Psoas muscle (tissue), 8 donors: ENCODE data around the gene ALB. TPM values are rescaled to one million over a fixed set of nuclear protein-coding genes. Genes with fewer than 3 reads are reported as not detected.
"Not testable (repeated sequence)": the region's sequence is repeated elsewhere in the genome, so short reads cannot be mapped to it uniquely, and the experiment has no call there.

Experiments used
- ATAC-seq, 4 donors: fragments of 200-7000 bp; cut with Tn5 transposase; one replicate each; pipeline ENCODE4 v1.9.1; 2020; ENCODE audit warnings: moderate library complexity in 3 of 4, mild to moderate bottlenecking in 2 of 4
- DNase-seq, 2 donors: peaks; one replicate each; pipeline ENCODE4 v3.0.0-alpha.2; 2020
- H3K27ac ChIP-seq: fragments of 200-600 bp; one replicate; pipeline ENCODE4 v1.8.0; 2022
- H3K27me3 ChIP-seq, 3 donors: fragments of 200-600 bp in 1 of 3; one replicate each; pipeline versions ENCODE4 v1.6.1 to v1.8.0; 2013 to 2022; ENCODE audit warnings: low read length in 2 of 3, mild to moderate bottlenecking in 2 of 3, moderate library complexity in 1 of 3; ENCODE audit not compliant: insufficient read depth in 3 of 3
- H3K36me3 ChIP-seq, 2 donors: fragments of 200-600 bp in 1 of 2; one replicate each; pipeline versions ENCODE4 v1.6.1 to v1.8.0; 2013 to 2022; ENCODE audit warnings: low read depth in 1 of 2, mild to moderate bottlenecking in 1 of 2, moderate library complexity in 1 of 2; ENCODE audit not compliant: insufficient read depth in 1 of 2
- H3K4me1 ChIP-seq: fragments of 200-600 bp; one replicate; pipeline ENCODE4 v1.8.0; 2022
- H3K4me3 ChIP-seq: fragments of 200-600 bp; one replicate; pipeline ENCODE4 v1.8.0; 2022; ENCODE audit warnings: mild to moderate bottlenecking
- H3K9me3 ChIP-seq: fragments of 200-600 bp; one replicate; pipeline ENCODE4 v1.8.0; 2022
- whole genome bisulfite sequencing, 3 donors: extraction: QIAGEN DNeasy Blood & Tissue Kit; methylation state at CpG; one replicate each; pipeline versions ENCODE4 v1.1.6 to v1.1.7; 2013; 5-methylcytosine and 5-hydroxymethylcytosine counted together
- intact Hi-C, 2 donors: fragments of 100-400 bp; cut with DNase I; formaldehyde crosslinking; loops; one replicate each; pipeline versions ENCODE4 v1.11.0 to v1.14.2; 2022
- polyA plus RNA-seq, 3 donors: library from polyadenylated mRNA; stranded (reverse); fragments of 200-250 nt; gene quantifications; one replicate each; pipeline ENCODE4 v1.2.3, GENCODE V29; 2013
- total RNA-seq, 4 donors: library from RNA; stranded (reverse); fragmentation: NEBNext Ultra II Directional in 2 of 4; extraction: Animal tissue kit (Norgen Biotek cat#: 25700) in 2 of 4; gene quantifications; one replicate each; pipeline versions ENCODE4 v1.2.1 to v1.2.4, GENCODE V29; 2021 to 2023
- TF ChIP-seq, protein P1 (sequence below): fragments of 200-600 bp; IDR thresholded peaks from one replicate; pipeline ENCODE4 v1.8.0; 2022; ENCODE audit warnings: antibody characterized with exemption
- donor health status: healthy with polysubstance abuse.
- donor health status: DM: no; HTN: no; CAD: no; lungs with moderate emphysema.
- donor health status: Bipolar disorder and iron deficiency.
- donor health status: healthy.
- donor health status: DM: yes; HTN: yes; CAD: no.
- donor health status: DM: no; HTN: no; CAD: no.
- donor health status: DM: no; HTN: no; CAD: no.
- donor health status: DM: yes; HTN: yes; CAD: no.

ALB gene
- total and polyA plus RNA-seq, 7 donors: 5.4 to 5.9 TPM; not detected in 5

GRCh38 chr4:73387552-73387951 lies 16.5 kb upstream of the ALB start:
- DNase-seq (no peak), ATAC-seq (no peak)
- H3K27me3 ChIP-seq: no peaks in the 10 kb centered on the region
- TF ChIP-seq, protein P1, sequence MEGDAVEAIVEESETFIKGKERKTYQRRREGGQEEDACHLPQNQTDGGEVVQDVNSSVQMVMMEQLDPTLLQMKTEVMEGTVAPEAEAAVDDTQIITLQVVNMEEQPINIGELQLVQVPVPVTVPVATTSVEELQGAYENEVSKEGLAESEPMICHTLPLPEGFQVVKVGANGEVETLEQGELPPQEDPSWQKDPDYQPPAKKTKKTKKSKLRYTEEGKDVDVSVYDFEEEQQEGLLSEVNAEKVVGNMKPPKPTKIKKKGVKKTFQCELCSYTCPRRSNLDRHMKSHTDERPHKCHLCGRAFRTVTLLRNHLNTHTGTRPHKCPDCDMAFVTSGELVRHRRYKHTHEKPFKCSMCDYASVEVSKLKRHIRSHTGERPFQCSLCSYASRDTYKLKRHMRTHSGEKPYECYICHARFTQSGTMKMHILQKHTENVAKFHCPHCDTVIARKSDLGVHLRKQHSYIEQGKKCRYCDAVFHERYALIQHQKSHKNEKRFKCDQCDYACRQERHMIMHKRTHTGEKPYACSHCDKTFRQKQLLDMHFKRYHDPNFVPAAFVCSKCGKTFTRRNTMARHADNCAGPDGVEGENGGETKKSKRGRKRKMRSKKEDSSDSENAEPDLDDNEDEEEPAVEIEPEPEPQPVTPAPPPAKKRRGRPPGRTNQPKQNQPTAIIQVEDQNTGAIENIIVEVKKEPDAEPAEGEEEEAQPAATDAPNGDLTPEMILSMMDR: no peak
- intact Hi-C loops: no loop called here
- H3K4me1 ChIP-seq: no peaks in the 10 kb centered on the region
- H3K4me3 ChIP-seq: no peak overlapping the region
- no peaks in the 10 kb centered on the region for H3K9me3 ChIP-seq
- no peaks in the 10 kb centered on the region for H3K36me3 ChIP-seq
- H3K27ac ChIP-seq: no peak overlapping the region

DNA sequence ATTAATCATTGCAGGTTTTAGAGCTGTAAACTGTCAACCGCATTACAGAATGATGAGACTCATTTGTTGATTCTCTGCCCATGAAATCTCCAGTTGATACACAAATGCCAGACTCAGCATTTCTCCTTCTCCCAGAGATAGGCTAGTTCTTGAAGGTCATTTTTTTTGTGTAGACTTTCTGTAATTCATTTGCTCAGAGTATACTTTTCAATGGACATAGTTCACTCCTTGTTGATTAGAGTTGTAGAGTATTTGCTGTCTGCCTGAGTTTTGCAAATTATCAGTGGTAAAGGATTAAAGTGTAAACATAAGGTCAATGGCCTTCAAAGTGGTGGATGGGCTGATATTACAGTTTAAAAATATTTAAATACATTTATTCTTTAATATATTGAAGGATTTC lies 15.2 kb upstream of the ALB start:
- ATAC-seq (no peak), DNase-seq (no peak)
- 71 to 92% (median 91%) methylated on average over 1 of the region's 1 CpG for WGBS, 3 donors
- Histone ChIP-seq H3K36me3 (no peaks in the 10 kb centered on the region), H3K9me3 (no peaks in the 10 kb centered on the region), H3K4me3 (no peak overlapping the region), H3K4me1 (no peaks in the 10 kb centered on the region), H3K27ac (no peak overlapping the region), H3K27me3 (no peaks in the 10 kb centered on the region)
- intact Hi-C loops: no loop called here
- TF ChIP-seq, protein P1: no peak

- WGBS, 3 donors: 87 to 98% (median 90%) methylated on average over 2 of the region's 2 CpGs
These were observed 14.4 kb upstream of the ALB start for GRCh38 chr4:73389663-73390062.

DNA sequence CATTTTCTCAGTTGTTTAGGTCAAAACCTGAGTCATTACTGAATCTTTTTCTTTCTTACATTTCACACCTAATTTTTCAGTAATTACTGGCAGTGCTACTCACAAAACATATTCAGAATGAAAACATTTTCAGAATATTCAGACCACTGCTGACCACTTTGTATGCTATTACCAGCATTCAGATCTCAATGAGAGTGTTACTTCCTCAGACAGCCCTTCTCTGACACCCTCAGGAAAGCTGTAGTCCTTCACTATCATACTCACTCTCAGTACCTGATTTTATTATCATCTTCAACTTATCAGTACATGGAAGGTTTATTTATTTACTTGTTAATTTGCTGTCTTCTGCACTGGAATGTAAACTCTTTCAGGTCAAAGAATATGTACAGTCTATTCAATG lies 12.3 kb upstream of the ALB start:
- H3K4me3 ChIP-seq: no peak overlapping the region
- no peaks in the 10 kb centered on the region for H3K9me3 ChIP-seq
- H3K4me1 ChIP-seq: no peaks in the 10 kb centered on the region
- DNase-seq (no peak), ATAC-seq (no peak)
- TF ChIP-seq, protein P1: no peak
- intact Hi-C loops: no loop called here
- H3K27me3 ChIP-seq: no peaks in the 10 kb centered on the region
- H3K27ac ChIP-seq: no peak overlapping the region
- no peaks in the 10 kb centered on the region for H3K36me3 ChIP-seq

More at GRCh38 chr4:73389663-73390062, 14.4 kb upstream of the ALB start:
- DNase-seq, H3K27ac ChIP-seq, H3K4me1 ChIP-seq, H3K36me3 ChIP-seq, H3K4me3 ChIP-seq, ATAC-seq, intact Hi-C loops, H3K27me3 ChIP-seq, H3K9me3 ChIP-seq: not testable (repeated sequence)

DNA sequence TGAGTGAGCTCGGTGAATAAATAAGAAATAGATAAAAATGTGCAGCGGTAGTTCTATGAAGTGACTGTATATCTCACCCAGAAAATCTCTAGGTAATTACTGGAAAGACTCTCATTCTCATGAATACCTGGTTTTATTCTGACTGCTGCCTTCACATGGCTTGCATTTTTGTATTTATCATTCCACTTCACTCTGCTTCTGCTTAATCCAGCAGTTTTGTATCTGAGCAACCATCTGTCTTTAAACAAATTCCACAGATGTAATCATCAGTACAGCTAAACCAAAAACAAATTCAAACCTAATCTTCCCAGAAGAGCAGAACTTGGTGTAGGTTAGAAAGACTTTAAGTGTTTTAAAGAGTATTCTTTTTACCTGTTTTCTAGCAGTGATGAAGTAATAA lies 11.2 kb upstream of the ALB start:
- no peaks in the 10 kb centered on the region for H3K36me3 ChIP-seq
- TF ChIP-seq, protein P1: no peak
- intact Hi-C loops: no loop called here
- ATAC-seq: no peak
- WGBS, 3 donors: 90 to 98% (median 95%) methylated on average over 2 of the region's 2 CpGs
- no peaks in the 10 kb centered on the region for H3K27me3 ChIP-seq
- H3K4me3 ChIP-seq: no peak overlapping the region
- H3K4me1 ChIP-seq: no peaks in the 10 kb centered on the region
- no peaks in the 10 kb centered on the region for H3K9me3 ChIP-seq
- H3K27ac ChIP-seq: no peak overlapping the region
- DNase-seq: no peak
